HepG2 (cell line): Measurements from ENCODE around the gene P4HA1. TPM values are rescaled to one million over a fixed set of nuclear protein-coding genes. Genes with fewer than 3 reads are reported as not detected.
A peak's percentile ranks its signal among the peaks of the same experiment; 100 is the strongest.
"Not testable (repeated sequence)": the region's sequence is repeated elsewhere in the genome, so short reads cannot be mapped to it uniquely, and the experiment has no call there.

ENCODE experiments used
- ATAC-seq: fragments of 200-7000 bp; cut with Tn5 transposase; 3 replicates; pipeline ENCODE4 v1.9.1; 2020; ENCODE audit warnings: mild to moderate bottlenecking, moderate library complexity
- BruUV-seq: library from RNA; stranded (reverse); fragments of 400-500 nt; replicated peaks from 2 replicates; lab custom pipeline; 2021; lab: Mats Ljungman, UMichigan
- CTCF ChIA-PET: fragments of 300-600 bp; formaldehyde crosslinking; extraction: SDS; loops from one replicate; lab custom pipeline; 2021; ENCODE audit warnings: low total read pairs, inconsistent platforms, low intra/inter-chr PET ratio; lab: Yijun Ruan, JAX
- POLR2A ChIA-PET: fragments of 350-600 bp; sonication (Branson Sonifier 250); formaldehyde crosslinking; loops from one replicate; lab custom pipeline; 2020; ENCODE audit warnings: antibody characterized with exemption, inconsistent platforms; lab: Yijun Ruan, JAX
- DNase-seq: peaks from one replicate; pipeline ENCODE4 v3.0.0-alpha.2; 2015; ENCODE audit warnings: low spot score
- FAIRE-seq: peaks from 3 replicates; lab custom pipeline; 2011; peaks lifted over from hg19 to GRCh38; lab: Jason Lieb, UNC
- H2AFZ ChIP-seq: one replicate; pipeline ENCODE4 v1.6.1; 2011; ENCODE audit warnings: low read length, inconsistent platforms
- H3K27ac ChIP-seq: fragments of 300-600 bp; 3 replicates; pipeline ENCODE4 v1.8.0; 2011; ENCODE audit warnings: mixed run types, mild to moderate bottlenecking, mixed read lengths, low read length, inconsistent platforms; ENCODE audit not compliant: insufficient read depth; ENCODE audit errors: extremely low read length
- H3K27me3 ChIP-seq, 2 experiments: fragments of 200-600 bp in 1 of 2; 2 replicates in 1 of 2; 3 replicates in 1 of 2; pipeline versions ENCODE4 v1.6.0 to v1.8.0; 2011; ENCODE audit warnings: low read length in 2 of 2, mild to moderate bottlenecking in 2 of 2, moderate library complexity in 2 of 2, inconsistent platforms in 1 of 2; ENCODE audit not compliant: insufficient read depth in 2 of 2, control insufficient read depth in 1 of 2
- H3K36me3 ChIP-seq, 2 experiments: fragments of 200-600 bp in 1 of 2; replicated peaks in 1 of 2; 2 replicates in 1 of 2; 3 replicates in 1 of 2; pipeline versions ENCODE4 v1.5.1 to v1.8.0; 2011; ENCODE audit warnings: low read length in 2 of 2, inconsistent platforms in 1 of 2; ENCODE audit not compliant: insufficient read depth in 2 of 2, control insufficient read depth in 1 of 2
- H3K4me1 ChIP-seq: 2 replicates; pipeline ENCODE4 v1.5.1; 2012; ENCODE audit warnings: low read length, inconsistent platforms; ENCODE audit not compliant: insufficient read depth
- H3K4me2 ChIP-seq: 2 replicates; pipeline ENCODE4 v1.6.0; 2011; ENCODE audit warnings: low read depth, low read length, inconsistent platforms
- H3K4me3 ChIP-seq, 3 experiments: fragments of 200-600 bp in 1 of 3; sonication (generic), shearing (Covaris generic) in 1 of 3; replicated peaks in 1 of 3; 2 replicates each; pipeline ENCODE4 v1.5.1; 2011 to 2016; ENCODE audit warnings: low read length in 3 of 3, inconsistent platforms in 2 of 3, low read depth in 2 of 3, mild to moderate bottlenecking in 2 of 3, control low read depth in 1 of 3, mixed read lengths in 1 of 3; ENCODE audit not compliant: insufficient read depth in 1 of 3
- H3K79me2 ChIP-seq: one replicate; pipeline ENCODE4 v1.6.1; 2011; ENCODE audit warnings: low read length, inconsistent platforms; ENCODE audit not compliant: insufficient read depth
- H3K9ac ChIP-seq: 2 replicates; pipeline ENCODE4 v1.6.0; 2011; ENCODE audit warnings: mild to moderate bottlenecking, low read depth, low read length, inconsistent platforms; ENCODE audit not compliant: insufficient read depth
- H3K9me3 ChIP-seq: 2 replicates; pipeline ENCODE4 v1.5.1; 2012; ENCODE audit warnings: mild to moderate bottlenecking, low read length
- H4K20me1 ChIP-seq: 2 replicates; pipeline ENCODE4 v1.6.0; 2011; ENCODE audit warnings: inconsistent platforms, mild to moderate bottlenecking, low read length, moderate library complexity; ENCODE audit not compliant: insufficient read depth
- DR1 ChIP-seq: sonication (generic); formaldehyde crosslinking; IDR thresholded peaks from 2 replicates; pipeline ENCODE4 v1.8.0; 2021; ENCODE audit warnings: mild to moderate bottlenecking, missing genetic modification reagents, inconsistent platforms
- E2F5 ChIP-seq: sonication (generic); formaldehyde crosslinking; conservative IDR thresholded peaks from 2 replicates; pipeline ENCODE4 v1.4.0; 2020; ENCODE audit warnings: missing genetic modification reagents
- HBP1 ChIP-seq: IDR thresholded peaks from 2 replicates; pipeline ENCODE4 v1.6.1; 2016; ENCODE audit warnings: low read depth, control low read depth
- HDAC2 ChIP-seq: sonication (generic); formaldehyde crosslinking; IDR thresholded peaks from 2 replicates; pipeline ENCODE4 v1.4.0; 2020; ENCODE audit warnings: missing genetic modification reagents
- MAFK ChIP-seq, 2 experiments: IDR thresholded peaks in 1 of 2; conservative IDR thresholded peaks in 1 of 2; 2 replicates each; pipeline ENCODE4 v1.6.1; 2011; ENCODE audit warnings: improper control_type of control experiment in 2 of 2, low read length in 2 of 2
- NFYB ChIP-seq: sonication (generic); formaldehyde crosslinking; IDR thresholded peaks from 2 replicates; pipeline ENCODE4 v1.4.0; 2020; ENCODE audit warnings: missing genetic modification reagents
- PHF5A ChIP-seq: IDR thresholded peaks from one replicate; pipeline ENCODE4 v1.6.1; 2018; ENCODE audit warnings: low read depth, missing genetic modification reagents; ENCODE audit not compliant: unreplicated experiment
- ZMYM2 ChIP-seq: sonication (generic); formaldehyde crosslinking; IDR thresholded peaks from 2 replicates; pipeline ENCODE4 v1.8.0; 2022; ENCODE audit warnings: mild to moderate bottlenecking, missing genetic modification reagents
- WGBS: methylation state at CpG from one replicate; pipeline ENCODE4 v1.1.6; 2017; ENCODE audit warnings: low lambda C conversion rate; 5-methylcytosine and 5-hydroxymethylcytosine counted together
- in situ Hi-C: cut with HindIII; loops from 2 replicates; pipeline ENCODE4 v1.10.0; 2017; ENCODE audit warnings: low pct_unique_long_range_greater_than_20kb; ENCODE audit not compliant: extremely low pct_ligation_motif_present
- intact Hi-C: fragments of 100-400 bp; cut with micrococcal nuclease; formaldehyde crosslinking; loops from one replicate; pipeline ENCODE4 v1.10.0; 2022; ENCODE audit not compliant: unreplicated experiment
- polyA plus RNA-seq, 8 experiments: library from polyadenylated mRNA; depleted of rRNA in 3 of 8; stranded (reverse) in 7 of 8; unstranded in 1 of 8; fragments of >200 nt; fragmentation: Illumina TruSeq in 4 of 8; extraction: Trizol in 4 of 8; gene quantifications; 2 replicates each; pipeline versions ENCODE4 v1.2.1 to v1.2.3, GENCODE V29; 2011 to 2016; ENCODE audit warnings: low read depth in 4 of 8, missing spikeins in 1 of 8, mixed read lengths in 1 of 8; ENCODE audit not compliant: insufficient read depth in 1 of 8
- total RNA-seq, 5 experiments: library from RNA; depleted of rRNA; stranded (reverse); fragments of >200 nt; fragmentation: Illumina TruSeq; extraction: Trizol; gene quantifications; 2 replicates each; pipeline ENCODE4 v1.2.3, GENCODE V29; 2016; ENCODE audit warnings: low read depth in 1 of 5

P4HA1 gene
- total and polyA plus RNA-seq, 2 of the 13 experiments (the other 11 are each of a cell fraction or from before 2014, with no cell fraction given) = 63.1 to 196 TPM

- TF ChIP-seq E2F5 (CRISPR knock-in tag) (no peak), HDAC2 (peak; percentile 63; the same call in 1 of the 2 replicates), DR1 (no peak), HBP1 (CRISPR knock-in tag) (peak; percentile 80; the same call in 1 of the 2 replicates), PHF5A (peak; percentile 39)
These were observed 13.7 kb upstream of the P4HA1 start, which contains the start of gene NUDT13 (continued) for GRCh38 chr10:73110345-73110849.

- H3K27me3 ChIP-seq, FAIRE-seq, ATAC-seq, H3K36me3 ChIP-seq, H3K27ac ChIP-seq, H3K79me2 ChIP-seq, H3K9ac ChIP-seq, H2AFZ ChIP-seq, H3K9me3 ChIP-seq, H3K4me3 ChIP-seq, CTCF ChIA-PET, H4K20me1 ChIP-seq, in situ Hi-C loops, H3K4me2 ChIP-seq, DNase-seq, intact Hi-C loops, BruUV-seq: not testable (repeated sequence)
- H3K4me1 ChIP-seq = peaks cover 11% of the 10 kb centered on the region
- 98% methylated on average over 4 of the region's 4 CpGs for WGBS
- POLR2A ChIA-PET = interaction anchor here (2.1 to 6.1 kb wide), 2 partner anchors 12 to 18 kb away, joined by 6 to 72 read pairs; partner anchors contain the start of gene P4HA1
- peak; percentile 53; the same call in 1 of the 2 replicates for TF ChIP-seq ZMYM2 (CRISPR knock-in tag)
- peak; percentile 49 for TF ChIP-seq NFYB (CRISPR knock-in tag)
- peak; percentile 2 to 68; a peak in 2 of 4 replicates for TF ChIP-seq MAFK (conservative IDR thresholded peaks at IDR 0.05 in 1 of 2, IDR thresholded peaks at IDR 0.05 in 1 of 2; ENCODE audit: low read length in 2 of 2)
These were observed 12.6 kb upstream of the P4HA1 start for GRCh38 chr10:73109248-73109652.
